GM12878 (cell line): ENCODE data around the gene NEAT1.

Source experiments
- CBX5 ChIP-seq: sonication (generic); IDR thresholded peaks from 2 replicates; pipeline ENCODE4 v1.6.1; 2016; ENCODE audit warnings: low read depth, moderate library complexity, mild to moderate bottlenecking, inconsistent platforms
- KDM1A ChIP-seq: fragments of 200-600 bp; sonication (generic); IDR thresholded peaks from 2 replicates; pipeline ENCODE4 v1.6.1; 2016; ENCODE audit warnings: borderline replicate concordance
- NFYA ChIP-seq: IDR thresholded peaks from 2 replicates; pipeline ENCODE4 v1.6.1; 2011; ENCODE audit warnings: low read depth, mild to moderate bottlenecking, low read length, improper control_type of control experiment, borderline replicate concordance
- POLR2A ChIP-seq: IDR thresholded peaks from 2 replicates; pipeline ENCODE4 v1.6.1; 2011; ENCODE audit warnings: low read depth, mild to moderate bottlenecking, low read length
- POLR2AphosphoS5 ChIP-seq: IDR thresholded peaks from 2 replicates; pipeline ENCODE4 v1.6.1; 2011; ENCODE audit warnings: mild to moderate bottlenecking, low read length, inconsistent platforms
- SP1 ChIP-seq: IDR thresholded peaks from one replicate; pipeline ENCODE4 v1.6.1; 2011; ENCODE audit warnings: low read depth, low read length
- TAF1 ChIP-seq: IDR thresholded peaks from 2 replicates; pipeline ENCODE4 v1.6.1; 2011; ENCODE audit warnings: mild to moderate bottlenecking, low read depth, low read length, borderline replicate concordance

DNA sequence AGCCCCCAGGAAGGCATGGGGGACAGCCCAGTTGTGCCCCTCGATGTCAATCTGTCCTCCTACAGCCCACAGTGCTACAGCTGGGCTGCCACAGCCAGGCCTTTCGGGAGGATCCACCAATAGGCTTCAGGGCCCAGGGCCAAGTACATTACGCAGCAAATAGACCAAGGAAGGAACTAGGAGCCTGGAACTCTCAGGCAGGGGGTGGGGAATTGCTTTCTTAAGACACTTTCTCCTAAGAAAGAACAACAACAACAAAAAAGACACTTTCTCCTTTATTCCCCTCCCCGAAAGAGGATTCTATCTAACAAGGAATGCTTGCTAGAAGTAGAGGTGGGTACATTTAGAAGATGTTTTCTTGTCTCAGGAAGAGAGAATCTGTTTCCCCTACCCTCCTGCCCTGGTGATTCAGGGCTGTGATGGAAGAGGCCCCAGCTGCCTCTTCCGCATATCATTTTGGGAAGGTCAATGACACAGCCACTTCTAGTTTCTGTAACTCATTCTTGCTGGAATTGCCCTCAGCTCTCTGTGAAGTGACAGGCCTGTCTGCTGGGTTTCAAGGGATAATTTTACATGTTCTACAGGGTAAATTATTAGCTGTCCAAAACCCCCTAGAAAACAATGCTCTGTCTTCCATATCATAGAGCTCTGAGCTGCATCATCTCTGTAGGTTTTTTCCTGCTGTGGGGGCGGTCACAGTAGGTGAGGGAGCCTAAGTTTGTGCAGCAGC lies 70.2 kb downstream of the NEAT1 start:
- TF ChIP-seq NFYA: no peak
- peak; percentile 26 for TF ChIP-seq SP1
- TF ChIP-seq POLR2A: peak; percentile 66
- TF ChIP-seq TAF1: peak; percentile 45; the same call in 1 of the 2 replicates
- no peak for TF ChIP-seq CBX5
- no peak for TF ChIP-seq KDM1A
- peak; percentile 38; the same call in 1 of the 2 replicates for TF ChIP-seq POLR2AphosphoS5
